IMR-90 (cell line): ENCODE results near the gene ZNF547. TPM values are rescaled to one million over a fixed set of nuclear protein-coding genes. Genes with fewer than 3 reads are reported as not detected.

ENCODE experiments used
- ATAC-seq: fragments of 200-7000 bp; cut with Tn5 transposase; 2 replicates; pipeline ENCODE4 v1.9.1; 2020; ENCODE audit warnings: low read depth, mild to moderate bottlenecking, moderate library complexity
- BruUV-seq: library from RNA; stranded (reverse); fragments of 400-500 nt; replicated peaks from 2 replicates; lab custom pipeline; 2021; lab: Mats Ljungman, UMichigan
- CTCF ChIA-PET: fragments of 300-600 bp; formaldehyde crosslinking; extraction: SDS; loops from one replicate; lab custom pipeline; 2021; ENCODE audit warnings: antibody characterized with exemption; lab: Yijun Ruan, JAX
- POLR2A ChIA-PET: fragments of 300-600 bp; sonication (Branson Sonifier 250); formaldehyde crosslinking; loops from one replicate; lab custom pipeline; 2022; ENCODE audit warnings: antibody characterized with exemption; ENCODE audit not compliant: unreplicated experiment; lab: Charles Lee
- DNase-seq: peaks from one replicate; pipeline ENCODE4 v3.0.0; 2013
- H2AFZ ChIP-seq: replicated peaks from 2 replicates; pipeline ENCODE3; 2013; ENCODE audit warnings: low read length, mild to moderate bottlenecking; ENCODE audit not compliant: poor library complexity
- H2AK5ac ChIP-seq: 2 replicates; pipeline ENCODE4 v1.6.1; 2013; ENCODE audit warnings: low read depth, low read length, inconsistent platforms
- H2AK9ac ChIP-seq: replicated peaks from 2 replicates; pipeline ENCODE3; 2013; ENCODE audit warnings: mild to moderate bottlenecking, low read depth, low read length, moderate library complexity; ENCODE audit not compliant: poor library complexity
- H2BK120ac ChIP-seq: 2 replicates; pipeline ENCODE4 v1.6.1; 2013; ENCODE audit warnings: low read depth, low read length, inconsistent platforms
- H2BK15ac ChIP-seq: 3 replicates; pipeline ENCODE4 v1.6.1; 2013; ENCODE audit warnings: low read depth, low read length, inconsistent platforms
- H2BK20ac ChIP-seq: 2 replicates; pipeline ENCODE4 v1.6.1; 2013; ENCODE audit warnings: low read depth, mild to moderate bottlenecking, inconsistent platforms, low read length, moderate library complexity
- H2BK5ac ChIP-seq: 2 replicates; pipeline ENCODE4 v1.6.1; 2013; ENCODE audit warnings: mild to moderate bottlenecking, low read depth, low read length, inconsistent platforms; ENCODE audit not compliant: poor library complexity, severe bottlenecking
- H3K14ac ChIP-seq: replicated peaks from 2 replicates; pipeline ENCODE4 v1.6.1; 2013; ENCODE audit warnings: low read depth, low read length, inconsistent platforms
- H3K18ac ChIP-seq: 2 replicates; pipeline ENCODE4 v1.6.1; 2013; ENCODE audit warnings: low read depth, low read length, control low read depth
- H3K23ac ChIP-seq: 2 replicates; pipeline ENCODE4 v1.6.1; 2013; ENCODE audit warnings: low read depth, low read length, inconsistent platforms
- H3K27ac ChIP-seq: 2 replicates; pipeline ENCODE4 v1.5.1; 2013; ENCODE audit warnings: mild to moderate bottlenecking, control low read depth, low read length; ENCODE audit not compliant: insufficient read depth
- H3K27me3 ChIP-seq: 2 replicates; pipeline ENCODE4 v1.6.1; 2013; ENCODE audit warnings: low read length; ENCODE audit not compliant: control insufficient read depth, insufficient read depth
- H3K36me3 ChIP-seq: 2 replicates; pipeline ENCODE4 v1.6.1; 2013; ENCODE audit warnings: low read length, mixed read lengths; ENCODE audit not compliant: control insufficient read depth, insufficient read depth
- H3K4ac ChIP-seq: 2 replicates; pipeline ENCODE4 v1.6.1; 2013; ENCODE audit warnings: low read depth, low read length, inconsistent platforms
- H3K4me1 ChIP-seq: 2 replicates; pipeline ENCODE4 v1.6.1; 2013; ENCODE audit warnings: low read length, mixed read lengths; ENCODE audit not compliant: control insufficient read depth, insufficient read depth
- H3K4me2 ChIP-seq: 2 replicates; pipeline ENCODE4 v1.6.1; 2013; ENCODE audit warnings: low read depth, mild to moderate bottlenecking, control low read depth, low read length, moderate library complexity
- H3K4me3 ChIP-seq: 2 replicates; pipeline ENCODE4 v1.5.1; 2013; ENCODE audit warnings: low read depth, mild to moderate bottlenecking, control low read depth, low read length, moderate library complexity; ENCODE audit not compliant: insufficient read depth
- H3K56ac ChIP-seq: 2 replicates; pipeline ENCODE4 v1.6.1; 2013; ENCODE audit warnings: low read length, inconsistent platforms; ENCODE audit not compliant: insufficient read depth; ENCODE audit errors: extremely low read depth
- H3K79me1 ChIP-seq, 2 experiments: 2 replicates each; pipeline ENCODE4 v1.6.1; 2013; ENCODE audit warnings: low read length in 2 of 2, inconsistent platforms in 1 of 2, low read depth in 1 of 2
- H3K9ac ChIP-seq: 2 replicates; pipeline ENCODE4 v1.6.1; 2013; ENCODE audit warnings: low read depth, low read length, control low read depth
- H3K9me1 ChIP-seq: 2 replicates; pipeline ENCODE4 v1.6.1; 2013; ENCODE audit warnings: low read length, inconsistent platforms; ENCODE audit not compliant: insufficient read depth
- H3K9me3 ChIP-seq: 2 replicates; pipeline ENCODE4 v1.6.1; 2013; ENCODE audit warnings: low read length; ENCODE audit not compliant: control insufficient read depth, insufficient read depth
- H4K20me1 ChIP-seq: 2 replicates; pipeline ENCODE4 v1.6.1; 2013; ENCODE audit warnings: low read length, inconsistent platforms; ENCODE audit not compliant: insufficient read depth
- H4K5ac ChIP-seq: 2 replicates; pipeline ENCODE4 v1.6.1; 2013; ENCODE audit warnings: mild to moderate bottlenecking, low read depth, low read length, control low read depth
- H4K8ac ChIP-seq, 2 experiments: 2 replicates each; pipeline ENCODE4 v1.6.1; 2013; ENCODE audit warnings: low read depth in 2 of 2, low read length in 2 of 2, control low read depth in 1 of 2, inconsistent platforms in 1 of 2
- H4K91ac ChIP-seq: 2 replicates; pipeline ENCODE4 v1.6.1; 2013; ENCODE audit warnings: low read depth, low read length, inconsistent platforms; ENCODE audit not compliant: insufficient read depth
- BHLHE40 ChIP-seq: fragments of 150-350 bp; IDR thresholded peaks from 2 replicates; pipeline ENCODE4 v1.6.1; 2016; ENCODE audit warnings: mild to moderate bottlenecking, low read depth, low read length
- CEBPB ChIP-seq: IDR thresholded peaks from 2 replicates; pipeline ENCODE4 v1.6.1; 2012; ENCODE audit warnings: low read depth, low read length, improper control_type of control experiment
- FOS ChIP-seq: fragments of 150-350 bp; IDR thresholded peaks from 2 replicates; pipeline ENCODE4 v1.6.1; 2016; ENCODE audit warnings: low read depth, low read length
- MAFK ChIP-seq: IDR thresholded peaks from 2 replicates; pipeline ENCODE4 v1.6.1; 2012; ENCODE audit warnings: low read depth, low read length, improper control_type of control experiment
- MAZ ChIP-seq: IDR thresholded peaks from 2 replicates; pipeline ENCODE4 v1.6.1; 2012; ENCODE audit warnings: low read depth, mild to moderate bottlenecking, low read length, improper control_type of control experiment, moderate library complexity, borderline replicate concordance
- MXI1 ChIP-seq: IDR thresholded peaks from 2 replicates; pipeline ENCODE4 v1.6.1; 2012; ENCODE audit warnings: low read depth, mild to moderate bottlenecking, low read length, moderate library complexity, borderline replicate concordance
- POLR2A ChIP-seq: IDR thresholded peaks from 2 replicates; pipeline ENCODE4 v1.6.1; 2012; ENCODE audit warnings: mild to moderate bottlenecking, low read depth, low read length
- RAD21 ChIP-seq: IDR thresholded peaks from 2 replicates; pipeline ENCODE4 v1.6.1; 2012; ENCODE audit warnings: low read length, improper control_type of control experiment
- SMC3 ChIP-seq: fragments of 150-350 bp; IDR thresholded peaks from 2 replicates; pipeline ENCODE4 v1.6.1; 2016; ENCODE audit warnings: low read depth, mild to moderate bottlenecking, antibody characterized with exemption, low read length, moderate library complexity
- WGBS, 2 experiments: methylation state at CpG; one replicate each; pipeline versions ENCODE4 v1.1.5 to v1.1.7; 2013; ENCODE audit warnings: missing lambda C conversion rate in 2 of 2; ENCODE audit not compliant: insufficient read length in 1 of 2; ENCODE audit errors: extremely low coverage in 2 of 2; 5-methylcytosine and 5-hydroxymethylcytosine counted together
- dilution Hi-C: fragments of 300-500 bp; cut with HindIII; formaldehyde crosslinking; loops from one replicate; pipeline ENCODE4 v1.14.3; 2018; ENCODE audit warnings: low sequenced_read_pairs; ENCODE audit not compliant: unreplicated experiment
- in situ Hi-C: fragments of 300-500 bp; cut with MboI; formaldehyde crosslinking; loops from 3 replicates; pipeline ENCODE4 v1.14.3; 2019; ENCODE audit warnings: low sequenced_read_pairs, inconsistent platforms, mixed read lengths
- intact Hi-C: fragments of 100-400 bp; cut with micrococcal nuclease; formaldehyde crosslinking; loops from 2 replicates; pipeline ENCODE4 v1.10.0; 2022
- polyA plus RNA-seq, 3 experiments: library from polyadenylated mRNA; depleted of rRNA; stranded (reverse); fragments of >200 nt; gene quantifications; 2 replicates each; pipeline ENCODE4 v1.2.3, GENCODE V29; 2012; ENCODE audit warnings: low replicate concordance in 1 of 3
- total RNA-seq: library from RNA; depleted of rRNA; stranded (reverse); fragments of >200 nt; gene quantifications from 2 replicates; pipeline ENCODE4 v1.2.3, GENCODE V29; 2012
- TF ChIP-seq, protein P1 (sequence below): fragments of 150-350 bp; IDR thresholded peaks from 2 replicates; pipeline ENCODE4 v1.6.1; 2017; ENCODE audit warnings: mild to moderate bottlenecking, antibody characterized with exemption, low read length, low read depth
- TF ChIP-seq, protein P2 (sequence below): conservative IDR thresholded peaks from 2 replicates; pipeline ENCODE4 v1.5.1; 2012; ENCODE audit warnings: mild to moderate bottlenecking, low read depth, low read length, improper control_type of control experiment

Gene ZNF547
- total and polyA plus RNA-seq, 2 of the 4 experiments (the other 2 are of a cell fraction): 2.1 to 5.6 TPM

DNA sequence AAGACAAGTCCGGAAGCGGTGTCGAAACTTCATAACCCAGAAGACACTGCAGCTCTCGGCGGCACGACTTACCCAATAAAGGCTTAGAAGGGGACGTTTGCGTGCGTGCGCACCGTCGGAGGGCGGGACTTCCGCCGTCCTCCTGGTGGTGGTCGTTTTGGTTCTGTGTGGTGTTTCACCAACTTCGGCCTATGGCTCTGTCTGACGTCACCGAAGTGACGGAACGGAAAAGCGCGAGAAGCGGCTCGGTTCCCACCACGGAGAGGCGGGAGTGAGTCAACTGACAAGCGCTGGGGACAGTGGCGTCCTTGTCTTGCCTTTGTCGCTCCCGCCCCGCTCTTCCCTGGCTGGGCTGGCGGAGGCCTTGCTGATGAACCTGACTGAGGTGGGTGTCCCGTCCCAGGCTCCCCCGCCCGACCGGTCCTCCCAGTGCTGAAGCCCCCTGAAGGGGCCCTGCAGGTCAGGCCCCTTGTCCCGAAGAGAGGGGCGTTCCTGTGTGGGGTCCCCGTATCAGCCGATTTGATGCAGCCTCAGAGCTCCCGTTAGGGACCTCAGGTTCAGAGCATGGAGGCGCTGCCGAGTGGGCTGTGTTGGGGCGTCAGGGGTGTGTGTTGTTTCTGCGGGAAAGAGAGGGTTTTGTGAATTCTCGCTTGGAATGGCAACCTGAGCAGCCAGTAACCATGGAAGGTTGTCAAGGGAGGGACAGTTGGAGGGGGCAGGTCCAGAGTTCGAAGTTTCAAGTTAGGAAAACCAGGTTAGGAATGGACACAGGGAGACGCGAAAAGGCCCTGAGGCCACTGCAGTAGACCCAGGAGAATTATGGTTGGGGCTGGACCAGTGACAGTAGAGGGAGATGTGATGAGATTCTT lies 26.6 kb downstream of the ZNF547 start, which contains the start of gene ZNF548:
TSS of gene ZNF548 (plus strand) at position 125 of the 869 bp plus-strand sequence. CDS start at position 371, 246 bp downstream.
- Histone ChIP-seq H2BK120ac (peak within 1 kb of the TSS; percentile 27), H2AFZ (peak within 1 kb of the TSS; percentile 95), H3K56ac (peak within 1 kb of the TSS; percentile 65), H2BK5ac (peak within 1 kb of the TSS; percentile 67), H3K4me1 (peaks cover 2% of the 10 kb centered on the region; the same call in 1 of the 2 replicates), H4K8ac (peak within 1 kb of the TSS; percentile 98), H4K20me1 (peaks cover 4% of the 10 kb centered on the region; the same call in 1 of the 2 replicates), H3K4me2 (peak within 1 kb of the TSS; percentile 84), H3K9me3 (no peaks in the 10 kb centered on the region), H4K91ac (peak within 1 kb of the TSS; percentile 72), H2BK15ac (peak within 1 kb of the TSS; percentile 96), H3K9ac (peak within 1 kb of the TSS; percentile 49), H3K18ac (peak within 1 kb of the TSS; percentile 11; the same call in 1 of the 2 replicates), H3K27me3 (no peaks in the 10 kb centered on the region), H3K79me1 (peaks cover 4 to 31% of the 10 kb centered on the region in 2 experiments; a peak in 3 of 4 replicates), H4K5ac (peak within 1 kb of the TSS; percentile 93), H3K36me3 (peaks cover 8% of the 10 kb centered on the region), H3K14ac (peak within 1 kb of the TSS; percentile 66), H3K4me3 (peak within 1 kb of the TSS; percentile 50), H2AK9ac (peak within 1 kb of the TSS; percentile 93), H3K23ac (peak within 1 kb of the TSS; percentile 50; the same call in 1 of the 2 replicates), H3K4ac (peak within 1 kb of the TSS; percentile 51), H2BK20ac (peak within 1 kb of the TSS; percentile 16; the same call in 1 of the 2 replicates), H3K9me1 (no peaks in the 10 kb centered on the region), H2AK5ac (peak within 1 kb of the TSS; percentile 50), H3K27ac (peak within 1 kb of the TSS; percentile 31)
- DNase-seq: peak; percentile 100
- TF ChIP-seq, protein P1, sequence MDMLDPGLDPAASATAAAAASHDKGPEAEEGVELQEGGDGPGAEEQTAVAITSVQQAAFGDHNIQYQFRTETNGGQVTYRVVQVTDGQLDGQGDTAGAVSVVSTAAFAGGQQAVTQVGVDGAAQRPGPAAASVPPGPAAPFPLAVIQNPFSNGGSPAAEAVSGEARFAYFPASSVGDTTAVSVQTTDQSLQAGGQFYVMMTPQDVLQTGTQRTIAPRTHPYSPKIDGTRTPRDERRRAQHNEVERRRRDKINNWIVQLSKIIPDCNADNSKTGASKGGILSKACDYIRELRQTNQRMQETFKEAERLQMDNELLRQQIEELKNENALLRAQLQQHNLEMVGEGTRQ: no peak
- no peak for TF ChIP-seq MXI1
- TF ChIP-seq, protein P2, sequence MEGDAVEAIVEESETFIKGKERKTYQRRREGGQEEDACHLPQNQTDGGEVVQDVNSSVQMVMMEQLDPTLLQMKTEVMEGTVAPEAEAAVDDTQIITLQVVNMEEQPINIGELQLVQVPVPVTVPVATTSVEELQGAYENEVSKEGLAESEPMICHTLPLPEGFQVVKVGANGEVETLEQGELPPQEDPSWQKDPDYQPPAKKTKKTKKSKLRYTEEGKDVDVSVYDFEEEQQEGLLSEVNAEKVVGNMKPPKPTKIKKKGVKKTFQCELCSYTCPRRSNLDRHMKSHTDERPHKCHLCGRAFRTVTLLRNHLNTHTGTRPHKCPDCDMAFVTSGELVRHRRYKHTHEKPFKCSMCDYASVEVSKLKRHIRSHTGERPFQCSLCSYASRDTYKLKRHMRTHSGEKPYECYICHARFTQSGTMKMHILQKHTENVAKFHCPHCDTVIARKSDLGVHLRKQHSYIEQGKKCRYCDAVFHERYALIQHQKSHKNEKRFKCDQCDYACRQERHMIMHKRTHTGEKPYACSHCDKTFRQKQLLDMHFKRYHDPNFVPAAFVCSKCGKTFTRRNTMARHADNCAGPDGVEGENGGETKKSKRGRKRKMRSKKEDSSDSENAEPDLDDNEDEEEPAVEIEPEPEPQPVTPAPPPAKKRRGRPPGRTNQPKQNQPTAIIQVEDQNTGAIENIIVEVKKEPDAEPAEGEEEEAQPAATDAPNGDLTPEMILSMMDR: peak; percentile 34
- TF ChIP-seq MAFK: no peak
- 0 out of 2 replicates have a peak, but pooled peaks have one; percentile 8 for TF ChIP-seq SMC3
- TF ChIP-seq POLR2A: peak; percentile 87
- TF ChIP-seq MAZ: 0 out of 2 replicates have a peak, but pooled peaks have one; percentile 23
- peak; percentile 95 for TF ChIP-seq CEBPB
- TF ChIP-seq RAD21: no peak
- 0 out of 2 replicates have a peak, but pooled peaks have one; percentile 6 for TF ChIP-seq BHLHE40
- TF ChIP-seq FOS: peak; percentile 53
- intact Hi-C loops: no loop called here
- WGBS, 2 experiments: 0% methylated on average over 28 of the region's 50 CpGs; no CpG with 5 or more reads in 1 of the 2 experiments
- POLR2A ChIA-PET: interaction anchor here (0.5 to 1.0 kb wide), 2 partner anchors 27 to 285 kb away, joined by 3 read pairs; no protein-coding TSS in a partner anchor
- peak; percentile 96 for ATAC-seq
- in situ Hi-C loops: loop anchor here (25.0 kb wide), 1 partner anchor 978 kb away; the partner anchor contains the start of gene ZNF583
- BruUV-seq: no TSS peak
- dilution Hi-C loops: no loop called here
- CTCF ChIA-PET: interaction anchor here (0.7 to 1.0 kb wide), 2 partner anchors 16 to 23 kb away, joined by 3 to 4 read pairs; no protein-coding TSS in a partner anchor
